Measurements from ENCODE around the gene CACHD1.

CACHD1 gene

DNA sequence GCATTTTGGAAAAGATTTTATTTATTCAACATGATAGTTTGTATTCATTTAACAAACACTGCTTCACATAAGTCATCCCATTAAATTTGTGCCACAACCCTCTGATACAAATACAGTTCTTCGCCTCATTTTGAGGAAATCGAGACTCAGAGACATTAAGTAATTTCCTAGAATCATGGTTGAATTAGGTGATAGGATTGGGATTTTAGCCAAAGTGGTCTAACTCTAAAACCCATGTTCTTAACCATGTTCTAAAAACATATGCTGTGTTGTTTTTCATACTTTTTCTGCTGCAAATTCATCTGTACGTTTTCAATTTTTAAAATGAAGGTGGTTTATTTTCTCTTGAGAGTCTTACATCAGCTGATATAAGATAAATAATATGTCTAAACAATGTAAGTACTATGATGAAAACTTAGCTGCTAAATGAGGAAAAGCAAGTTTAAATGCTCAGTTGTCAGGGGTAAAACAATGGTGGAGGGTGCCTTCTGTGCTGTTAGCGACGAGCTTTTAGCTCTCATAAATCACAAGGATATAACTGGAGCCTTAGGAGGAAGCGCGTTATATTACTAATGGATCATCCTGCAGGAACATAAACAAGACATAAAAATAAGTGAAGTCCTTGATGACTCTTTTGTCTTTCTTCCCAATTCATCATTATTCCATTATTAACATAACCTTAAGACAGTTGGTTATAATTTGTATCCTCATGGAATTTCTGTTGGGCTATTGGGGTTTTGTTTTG, 97.7 kb downstream of the CACHD1 start:
- TF ChIP-seq, protein P1, sequence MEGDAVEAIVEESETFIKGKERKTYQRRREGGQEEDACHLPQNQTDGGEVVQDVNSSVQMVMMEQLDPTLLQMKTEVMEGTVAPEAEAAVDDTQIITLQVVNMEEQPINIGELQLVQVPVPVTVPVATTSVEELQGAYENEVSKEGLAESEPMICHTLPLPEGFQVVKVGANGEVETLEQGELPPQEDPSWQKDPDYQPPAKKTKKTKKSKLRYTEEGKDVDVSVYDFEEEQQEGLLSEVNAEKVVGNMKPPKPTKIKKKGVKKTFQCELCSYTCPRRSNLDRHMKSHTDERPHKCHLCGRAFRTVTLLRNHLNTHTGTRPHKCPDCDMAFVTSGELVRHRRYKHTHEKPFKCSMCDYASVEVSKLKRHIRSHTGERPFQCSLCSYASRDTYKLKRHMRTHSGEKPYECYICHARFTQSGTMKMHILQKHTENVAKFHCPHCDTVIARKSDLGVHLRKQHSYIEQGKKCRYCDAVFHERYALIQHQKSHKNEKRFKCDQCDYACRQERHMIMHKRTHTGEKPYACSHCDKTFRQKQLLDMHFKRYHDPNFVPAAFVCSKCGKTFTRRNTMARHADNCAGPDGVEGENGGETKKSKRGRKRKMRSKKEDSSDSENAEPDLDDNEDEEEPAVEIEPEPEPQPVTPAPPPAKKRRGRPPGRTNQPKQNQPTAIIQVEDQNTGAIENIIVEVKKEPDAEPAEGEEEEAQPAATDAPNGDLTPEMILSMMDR (IDR thresholded peaks at IDR 0.05; ENCODE audit: low read depth, low read length, missing control alignments) = no peak
- no peak overlapping the region for H3K4me3 ChIP-seq (ENCODE audit: low read depth, low read length)

DNA sequence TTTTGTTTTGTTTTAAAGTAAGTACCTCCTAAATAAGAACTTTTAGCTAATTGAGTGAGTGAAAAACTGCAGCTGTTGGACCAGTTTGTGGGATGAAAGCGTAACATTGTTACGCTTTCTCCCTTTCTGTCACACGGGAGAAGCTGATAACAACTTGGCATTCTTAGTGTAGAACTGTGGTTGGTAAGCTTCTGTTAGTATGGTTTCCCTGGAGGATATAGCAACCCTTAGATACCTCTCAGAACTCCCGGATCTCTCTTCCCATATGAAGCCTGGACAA, 98.2 kb downstream of the CACHD1 start:
- no peak for DNase-seq (ENCODE audit: low read depth)
- no peak overlapping the region for H3K4me3 ChIP-seq (ENCODE audit: low read depth, low read length)
- TF ChIP-seq, protein P1 (IDR thresholded peaks at IDR 0.05; ENCODE audit: low read depth, low read length, missing control alignments) = no peak

More for the DNA sequence above, 97.7 kb downstream of the CACHD1 start:
- no peak for DNase-seq (ENCODE audit: low read depth)

DNA sequence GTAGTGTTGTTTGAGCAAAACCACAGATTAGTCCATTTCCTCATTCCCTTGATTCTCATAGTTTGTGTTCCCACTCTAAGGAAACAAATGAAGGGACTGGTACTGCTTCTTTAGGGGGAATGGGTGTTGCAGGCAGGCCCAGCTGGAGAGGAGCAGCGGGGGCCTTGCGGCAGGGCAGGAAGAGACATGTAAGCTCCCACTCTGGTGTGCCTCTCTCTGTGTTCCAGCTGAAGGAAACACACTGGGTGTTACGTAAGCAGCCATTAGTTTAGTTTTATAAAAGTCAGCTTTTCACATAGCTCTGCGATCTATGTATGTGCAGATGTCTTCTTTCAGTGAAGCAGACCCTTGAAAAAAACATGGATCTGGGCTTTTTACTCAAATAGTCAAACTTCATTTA, 99.5 kb downstream of the CACHD1 start:
- no peak for DNase-seq (ENCODE audit: low read depth)
- TF ChIP-seq, protein P1 (IDR thresholded peaks at IDR 0.05; ENCODE audit: low read depth, low read length, missing control alignments) = no peak
- no peak overlapping the region for H3K4me3 ChIP-seq (ENCODE audit: low read depth, low read length)

DNA sequence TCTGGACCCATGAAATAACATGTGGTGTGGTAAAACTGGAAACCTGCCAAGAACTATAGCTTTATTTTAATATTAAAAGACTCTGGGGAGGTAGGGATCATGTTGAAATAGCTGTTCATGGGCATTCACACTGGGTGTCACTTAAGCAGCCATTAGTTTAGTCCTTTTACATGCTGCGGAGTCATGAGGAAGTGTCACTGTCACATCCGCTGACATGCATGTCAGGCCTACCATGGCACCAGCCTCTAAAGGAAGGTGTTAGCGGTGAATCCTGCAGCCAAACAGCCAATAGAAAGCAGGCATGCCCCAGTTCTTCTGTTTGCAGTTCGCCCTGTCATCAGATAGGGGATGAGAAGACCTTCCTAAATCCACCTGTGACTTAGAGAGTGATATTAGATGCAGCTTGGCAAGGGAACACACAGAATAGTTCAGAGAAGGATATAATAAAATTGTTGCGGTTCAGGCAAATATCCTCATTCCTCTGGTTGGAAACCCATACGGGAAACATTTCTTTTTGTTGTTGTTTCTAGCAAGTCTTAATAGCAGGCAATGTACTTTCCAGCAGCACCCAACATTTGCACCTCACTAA, 100.4 kb downstream of the CACHD1 start:
- TF ChIP-seq, protein P1 (IDR thresholded peaks at IDR 0.05; ENCODE audit: low read depth, low read length, missing control alignments) = no peak
- no peak for DNase-seq (ENCODE audit: low read depth)
- H3K4me3 ChIP-seq (ENCODE audit: low read depth, low read length) = no peak overlapping the region

- TF ChIP-seq, protein P1 (IDR thresholded peaks at IDR 0.05; ENCODE audit: low read depth, low read length, missing control alignments) = no peak
- no peak for DNase-seq (ENCODE audit: low read depth)
- no peak overlapping the region for H3K4me3 ChIP-seq (ENCODE audit: low read depth, low read length)
Measured at GRCh38 chr1:64572222-64572900, 102.4 kb downstream of the CACHD1 start.

DNA sequence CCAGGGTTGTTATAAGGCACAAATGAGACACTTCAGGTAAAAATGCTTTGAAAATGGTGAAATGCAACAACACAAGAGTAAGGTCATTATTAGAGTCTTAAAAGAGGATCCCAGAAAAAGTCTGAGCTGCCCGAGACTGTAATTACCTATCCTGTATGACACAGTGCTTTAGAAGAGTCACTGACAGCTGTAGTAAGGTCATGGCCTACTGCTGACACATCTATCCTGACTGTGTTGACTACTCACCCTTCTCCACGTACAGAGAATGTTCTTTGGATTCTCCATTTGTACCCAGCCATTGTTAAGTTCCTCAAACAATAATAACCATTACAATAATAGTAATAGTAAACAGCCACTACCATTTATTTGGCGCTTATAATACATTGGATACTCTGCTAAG, 104.4 kb downstream of the CACHD1 start:
- no peak overlapping the region for H3K4me3 ChIP-seq (ENCODE audit: low read depth, low read length)
- TF ChIP-seq, protein P1 (IDR thresholded peaks at IDR 0.05; ENCODE audit: low read depth, low read length, missing control alignments) = no peak
- no peak for DNase-seq (ENCODE audit: low read depth)

Measured in GM12864 (cell line).